C4-2B (cell line): Measurements from ENCODE around the gene RPL14.

Experiments
- H3K27ac ChIP-seq: fragments of 450-650 bp; 2 replicates; pipeline ENCODE4 v1.5.1; 2017
- CTCF ChIP-seq: fragments of 450-650 bp; conservative IDR thresholded peaks from 2 replicates; pipeline ENCODE4 v1.5.1; 2017; ENCODE audit warnings: mild to moderate bottlenecking
- ZFX ChIP-seq: fragments of 450-650 bp; IDR thresholded peaks from 2 replicates; pipeline ENCODE4 v1.6.1; 2017

The RPL14 gene

DNA sequence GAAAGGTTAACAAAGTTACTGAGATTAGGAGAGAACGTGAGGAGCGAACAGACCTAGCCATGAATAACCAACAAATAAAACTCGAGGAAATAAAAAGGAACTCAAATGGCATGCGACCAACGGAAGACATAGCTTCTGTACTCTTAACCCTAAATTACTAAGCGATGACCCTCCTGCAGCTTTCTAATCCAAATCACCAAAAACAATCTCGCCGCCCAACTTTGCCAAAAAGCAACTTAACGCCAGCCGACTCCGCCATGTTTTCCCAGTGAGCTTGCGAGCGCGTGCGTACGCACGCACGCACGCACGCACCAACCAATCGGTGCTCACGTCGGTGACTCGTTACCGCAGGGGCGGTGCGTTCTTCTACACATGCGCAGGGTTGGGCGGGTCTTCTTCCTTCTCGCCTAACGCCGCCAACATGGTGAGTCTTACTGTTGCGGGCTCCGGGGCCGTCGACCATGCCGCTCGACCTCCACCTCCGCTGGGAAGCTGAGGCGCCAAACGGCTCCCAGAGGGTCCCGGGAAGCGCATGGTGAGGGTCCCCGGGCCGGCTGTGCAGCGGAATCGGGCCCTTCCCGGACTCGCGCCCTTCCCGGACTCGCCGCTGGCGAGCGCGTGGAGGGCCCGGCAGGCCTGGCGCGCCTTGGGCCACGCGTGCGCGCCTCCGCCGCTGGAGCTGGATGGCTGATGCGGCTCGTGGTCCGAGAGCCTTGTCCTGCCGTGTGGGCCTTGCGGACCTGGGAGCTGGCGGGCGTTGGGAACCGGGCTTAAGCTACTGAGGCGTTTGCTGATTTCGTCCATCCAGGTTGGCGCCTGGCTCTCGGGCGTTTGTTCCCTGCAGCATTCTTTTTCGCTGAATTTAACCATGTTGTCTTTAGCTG lies at the start of gene RPL14:
Gene RPL14, plus strand, starts transcription at position 400 of the 884 bp plus-strand sequence. Its CDS starts 133 bp downstream, at position 533.
- peak within 1 kb of the TSS; percentile 99 for H3K27ac ChIP-seq

GRCh38 chr3:40407611-40408010 lies 49.5 kb upstream of the RPL14 start:
- TF ChIP-seq CTCF, result no peak
- TF ChIP-seq ZFX, result no peak
- H3K27ac ChIP-seq, result no peak overlapping the region

More for the DNA sequence above, at the start of gene RPL14:
- TF ChIP-seq CTCF (no peak), ZFX (peak; percentile 96)

DNA sequence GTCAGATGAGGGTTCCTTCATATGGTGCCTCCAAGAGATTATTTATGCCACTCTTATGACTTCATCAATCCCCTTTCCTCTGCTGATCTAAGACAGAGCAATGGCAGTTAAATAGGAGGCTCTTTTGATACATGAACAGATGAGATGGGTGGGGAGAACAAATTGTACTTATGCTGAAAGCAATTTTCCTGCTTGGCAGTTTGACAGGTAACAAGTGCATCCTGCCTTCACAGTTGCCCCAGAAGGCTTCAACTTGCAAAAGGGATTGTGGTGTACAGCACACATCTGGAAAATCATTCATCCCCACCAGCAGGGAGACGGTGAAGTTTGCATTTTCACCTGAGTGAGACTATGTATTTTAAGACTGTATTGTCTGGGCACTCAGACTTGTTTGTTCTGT lies 42.9 kb upstream of the RPL14 start:
- H3K27ac ChIP-seq, result no peak overlapping the region
- TF ChIP-seq CTCF, result no peak
- no peak for TF ChIP-seq ZFX

DNA sequence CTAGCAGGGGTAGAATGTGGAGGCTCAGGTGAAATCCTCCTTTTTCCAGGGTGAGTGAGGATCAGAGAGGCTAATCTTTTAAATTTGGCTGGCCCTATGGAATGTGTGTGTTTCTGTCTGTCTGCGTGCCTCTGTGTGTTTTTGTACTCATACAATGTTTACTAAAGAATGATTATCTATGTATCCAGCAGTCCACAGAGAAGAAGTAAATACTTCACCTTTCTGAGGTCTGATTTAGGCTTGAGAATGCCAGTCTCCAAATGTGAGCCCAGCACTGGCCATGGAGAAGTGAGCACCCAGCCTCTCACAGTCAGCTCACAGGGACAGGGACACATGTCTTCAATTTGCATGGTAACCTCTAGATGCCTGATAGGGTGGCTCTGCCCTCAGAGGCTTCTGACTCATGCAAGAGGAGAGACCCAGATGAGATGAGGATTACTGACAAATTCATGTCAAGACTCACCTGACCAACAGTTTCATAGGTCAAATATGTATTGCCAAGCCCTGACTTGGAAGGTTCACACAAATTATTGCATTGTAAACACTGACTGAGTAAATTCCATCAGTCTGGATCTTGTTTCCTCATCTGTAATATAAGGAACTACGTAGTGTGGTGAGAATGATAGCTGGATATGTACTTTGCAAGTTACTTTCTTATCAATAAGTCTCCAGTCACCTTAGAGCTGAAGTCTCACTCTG lies 39.1 kb upstream of the RPL14 start:
- TF ChIP-seq CTCF (no peak), ZFX (no peak)
- H3K27ac ChIP-seq, result peak overlapping the region; percentile 8; the same call in 1 of the 2 replicates

DNA sequence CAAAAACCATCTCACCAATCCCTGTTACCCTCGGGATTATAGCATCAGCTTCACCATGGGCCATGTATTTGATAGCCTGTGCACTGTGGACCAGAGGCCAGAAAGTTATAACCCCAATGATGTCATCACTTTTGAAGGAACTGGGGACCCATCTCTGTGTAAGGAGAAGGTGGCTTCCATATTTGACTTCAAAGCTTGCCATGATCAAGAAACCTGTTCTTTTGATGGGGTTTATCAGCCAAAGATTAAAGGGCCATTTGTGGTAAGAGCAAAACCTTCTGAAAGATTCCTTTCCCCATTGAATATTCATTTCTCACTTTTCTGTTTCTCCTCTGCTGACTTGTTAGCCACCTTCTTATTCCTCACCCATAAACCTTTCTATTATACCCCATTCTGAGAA lies 34.3 kb upstream of the RPL14 start:
- H3K27ac ChIP-seq, result no peak overlapping the region
- TF ChIP-seq CTCF, result no peak
- no peak for TF ChIP-seq ZFX

DNA sequence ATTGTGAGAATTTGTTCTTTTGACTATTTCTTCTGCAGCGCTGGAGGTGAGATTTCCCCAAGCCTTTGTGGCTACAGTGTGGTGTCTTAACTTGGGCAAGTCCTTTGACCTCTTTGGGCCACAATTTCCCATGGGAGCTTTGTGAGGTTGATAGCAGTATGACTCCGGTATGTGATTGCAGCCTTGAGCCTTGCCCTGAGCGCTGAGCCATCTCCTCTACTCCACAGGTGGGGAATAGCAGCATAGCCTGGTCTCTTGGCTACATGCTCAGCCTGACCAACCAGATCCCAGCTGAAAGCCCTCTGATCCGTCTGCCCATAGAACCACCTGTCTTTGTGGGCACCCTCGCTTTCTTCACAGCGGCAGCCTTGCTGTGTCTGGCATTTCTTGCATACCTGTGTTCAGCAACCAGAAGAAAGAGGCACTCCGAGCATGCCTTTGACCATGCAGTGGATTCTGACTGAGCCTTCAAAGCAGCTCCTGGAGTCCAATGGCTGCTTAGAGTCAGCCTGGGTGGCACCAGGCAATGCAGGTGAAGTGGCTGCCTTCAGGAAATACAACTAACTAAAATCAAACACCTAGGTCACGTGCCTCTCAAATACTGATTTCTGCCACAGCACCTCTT lies 30.0 kb upstream of the RPL14 start:
- no peak for TF ChIP-seq CTCF
- TF ChIP-seq ZFX, result no peak
- H3K27ac ChIP-seq, result no peak overlapping the region

GRCh38 chr3:40432793-40433192 lies 24.3 kb upstream of the RPL14 start:
- TF ChIP-seq ZFX, result no peak
- TF ChIP-seq CTCF, result peak; percentile 21
- no peak overlapping the region for H3K27ac ChIP-seq
